Suprapubic skin (tissue), 3 donors: ENCODE results near the gene FST.

ENCODE experiments used
- CTCF ChIP-seq, 2 donors: fragments of 200-600 bp in 1 of 2; fragments of 450-650 bp in 1 of 2; sonication (generic) in 1 of 2; IDR thresholded peaks; one replicate each; pipeline ENCODE4 v1.5.1; 2016 to 2019; ENCODE audit warnings: antibody characterized with exemption in 2 of 2, mild to moderate bottlenecking in 1 of 2, moderate library complexity in 1 of 2
- EP300 ChIP-seq: sonication (generic); formaldehyde crosslinking; IDR thresholded peaks from one replicate; pipeline ENCODE4 v1.6.1; 2017; ENCODE audit warnings: antibody characterized with exemption

- no peak for TF ChIP-seq EP300
- TF ChIP-seq CTCF (IDR thresholded peaks at IDR 0.05) = no peak
These were observed 6.8 kb upstream of the FST start for GRCh38 chr5:53473633-53474032.
